Lower lobe of right lung (tissue), 2 donors: ENCODE data around the gene IPO4. TPM values are rescaled to one million over a fixed set of nuclear protein-coding genes. Genes with fewer than 3 reads are reported as not detected.

ENCODE experiments used
- ATAC-seq, 2 donors: fragments of 200-7000 bp; cut with Tn5 transposase; one replicate each; pipeline ENCODE4 v1.9.1; 2020 to 2022; ENCODE audit warnings: mild to moderate bottlenecking in 2 of 2, moderate library complexity in 2 of 2
- DNase-seq: peaks from one replicate; pipeline ENCODE4 v3.0.0-alpha.2; 2020
- H3K27ac ChIP-seq: fragments of 200-600 bp; one replicate; pipeline ENCODE4 v1.8.0; 2022
- H3K27me3 ChIP-seq: fragments of 200-600 bp; one replicate; pipeline ENCODE4 v1.8.0; 2022; ENCODE audit warnings: low read depth
- H3K36me3 ChIP-seq: fragments of 200-600 bp; one replicate; pipeline ENCODE4 v1.8.0; 2022; ENCODE audit warnings: mild to moderate bottlenecking
- H3K4me1 ChIP-seq: fragments of 200-600 bp; one replicate; pipeline ENCODE4 v1.8.0; 2022
- H3K4me3 ChIP-seq: fragments of 200-600 bp; one replicate; pipeline ENCODE4 v1.8.0; 2022; ENCODE audit warnings: mild to moderate bottlenecking
- H3K9me3 ChIP-seq: fragments of 200-600 bp; one replicate; pipeline ENCODE4 v1.8.0; 2022
- intact Hi-C: fragments of 100-400 bp; cut with DNase I; formaldehyde crosslinking; loops from one replicate; pipeline ENCODE4 v1.11.0; 2022
- total RNA-seq: library from RNA; stranded (reverse); fragmentation: NEBNext Ultra II Directional; extraction: Animal tissue kit (Norgen Biotek cat#: 25700); gene quantifications from one replicate; pipeline ENCODE4 v1.2.1, GENCODE V29; 2021
- TF ChIP-seq, protein P1 (sequence below): fragments of 200-600 bp; IDR thresholded peaks from one replicate; pipeline ENCODE4 v1.8.0; 2022; ENCODE audit warnings: antibody characterized with exemption, mild to moderate bottlenecking
- donor health status: DM: no; HTN: yes; CAD: no; lungs with severe emphysema.

Gene IPO4
- total RNA-seq, 1 donor from 2014 or later: 18.3 TPM

DNA sequence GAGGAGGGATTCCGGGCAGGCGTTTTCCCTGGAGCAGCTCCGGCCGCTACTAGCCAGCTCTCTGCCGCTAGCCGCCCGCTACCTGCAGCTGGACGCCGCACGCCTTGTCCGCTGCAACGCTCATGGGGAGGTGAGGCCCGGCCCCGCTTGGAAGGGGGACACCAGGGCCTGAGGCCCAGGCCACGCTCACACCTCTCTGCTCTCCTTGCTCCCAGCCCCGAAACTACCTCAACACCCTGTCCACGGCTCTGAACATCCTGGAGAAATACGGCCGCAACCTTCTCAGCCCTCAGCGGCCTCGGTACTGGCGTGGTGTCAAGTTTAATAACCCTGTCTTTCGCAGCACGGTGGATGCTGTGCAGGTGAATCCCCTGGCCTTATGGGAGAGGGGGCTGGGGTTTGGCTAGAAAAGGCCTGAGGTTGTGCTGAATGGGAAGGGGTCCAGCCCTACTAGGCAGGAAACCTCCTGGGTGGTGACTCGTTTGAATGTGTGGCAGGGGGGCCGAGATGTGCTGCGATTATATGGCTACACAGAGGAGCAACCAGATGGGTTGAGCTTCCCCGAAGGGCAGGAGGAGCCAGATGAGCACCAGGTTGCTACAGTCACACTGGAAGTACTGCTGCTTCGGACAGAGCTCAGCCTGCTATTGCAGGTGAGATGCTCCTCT lies 40.7 kb downstream of the IPO4 start:
- Histone ChIP-seq H3K9me3 (no peaks in the 10 kb centered on the region), H3K27ac (peak overlapping the region; percentile 90), H3K36me3 (peaks cover 67% of the 10 kb centered on the region), H3K4me3 (peak overlapping the region; percentile 97), H3K27me3 (no peaks in the 10 kb centered on the region), H3K4me1 (peaks cover 36% of the 10 kb centered on the region)
- ATAC-seq: peak in 1 of 2 donors; percentile 0
- intact Hi-C loops: no loop called here
- TF ChIP-seq, protein P1, sequence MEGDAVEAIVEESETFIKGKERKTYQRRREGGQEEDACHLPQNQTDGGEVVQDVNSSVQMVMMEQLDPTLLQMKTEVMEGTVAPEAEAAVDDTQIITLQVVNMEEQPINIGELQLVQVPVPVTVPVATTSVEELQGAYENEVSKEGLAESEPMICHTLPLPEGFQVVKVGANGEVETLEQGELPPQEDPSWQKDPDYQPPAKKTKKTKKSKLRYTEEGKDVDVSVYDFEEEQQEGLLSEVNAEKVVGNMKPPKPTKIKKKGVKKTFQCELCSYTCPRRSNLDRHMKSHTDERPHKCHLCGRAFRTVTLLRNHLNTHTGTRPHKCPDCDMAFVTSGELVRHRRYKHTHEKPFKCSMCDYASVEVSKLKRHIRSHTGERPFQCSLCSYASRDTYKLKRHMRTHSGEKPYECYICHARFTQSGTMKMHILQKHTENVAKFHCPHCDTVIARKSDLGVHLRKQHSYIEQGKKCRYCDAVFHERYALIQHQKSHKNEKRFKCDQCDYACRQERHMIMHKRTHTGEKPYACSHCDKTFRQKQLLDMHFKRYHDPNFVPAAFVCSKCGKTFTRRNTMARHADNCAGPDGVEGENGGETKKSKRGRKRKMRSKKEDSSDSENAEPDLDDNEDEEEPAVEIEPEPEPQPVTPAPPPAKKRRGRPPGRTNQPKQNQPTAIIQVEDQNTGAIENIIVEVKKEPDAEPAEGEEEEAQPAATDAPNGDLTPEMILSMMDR: no peak
- peak; percentile 65 for DNase-seq

DNA sequence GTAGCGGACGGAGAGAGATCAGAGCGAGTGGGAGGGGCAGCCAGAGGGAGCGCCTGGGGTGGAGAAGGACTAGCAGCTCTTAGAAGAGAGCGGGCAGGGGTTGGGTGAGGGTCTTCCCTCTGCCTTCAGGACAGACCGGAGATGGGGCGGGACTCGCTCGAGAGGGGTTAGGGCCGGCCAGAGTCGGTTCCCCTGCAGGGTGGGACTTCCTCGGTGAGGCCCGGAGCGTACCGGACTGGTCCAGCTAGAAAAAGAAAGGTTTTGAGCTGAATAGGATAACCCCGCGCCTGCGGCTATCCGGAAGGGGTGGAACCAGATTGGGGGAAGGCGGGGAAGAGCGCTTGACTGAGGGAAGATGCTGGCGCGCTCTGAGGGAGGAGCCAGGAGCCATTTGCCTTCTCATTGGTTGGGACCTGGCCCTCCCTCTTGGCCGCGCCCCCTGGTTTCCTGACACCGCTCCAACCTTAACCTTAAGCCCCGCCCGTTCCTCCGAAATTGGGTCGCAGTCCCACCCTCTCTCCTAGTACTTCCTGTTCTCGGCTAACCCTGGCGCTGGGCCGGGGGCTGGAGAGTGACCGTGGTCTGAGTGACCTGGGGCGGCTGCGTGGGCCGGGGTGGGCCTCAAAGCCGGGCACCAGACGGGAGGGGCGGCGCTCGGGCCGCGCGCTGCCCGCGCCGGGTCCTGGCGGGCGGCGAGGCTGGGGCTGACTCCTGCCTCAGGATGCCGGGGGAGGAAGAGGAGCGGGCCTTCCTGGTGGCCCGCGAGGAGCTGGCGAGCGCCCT lies 41.4 kb downstream of the IPO4 start, which contains the start of gene RNF31:
Gene RNF31, plus strand, starts transcription at position 521 of the 783 bp plus-strand sequence. Its CDS starts 201 bp downstream, at position 722.
- intact Hi-C loops: no loop called here
- H3K36me3 ChIP-seq: peaks cover 59% of the 10 kb centered on the region
- peak; percentile 99 for DNase-seq

DNA sequence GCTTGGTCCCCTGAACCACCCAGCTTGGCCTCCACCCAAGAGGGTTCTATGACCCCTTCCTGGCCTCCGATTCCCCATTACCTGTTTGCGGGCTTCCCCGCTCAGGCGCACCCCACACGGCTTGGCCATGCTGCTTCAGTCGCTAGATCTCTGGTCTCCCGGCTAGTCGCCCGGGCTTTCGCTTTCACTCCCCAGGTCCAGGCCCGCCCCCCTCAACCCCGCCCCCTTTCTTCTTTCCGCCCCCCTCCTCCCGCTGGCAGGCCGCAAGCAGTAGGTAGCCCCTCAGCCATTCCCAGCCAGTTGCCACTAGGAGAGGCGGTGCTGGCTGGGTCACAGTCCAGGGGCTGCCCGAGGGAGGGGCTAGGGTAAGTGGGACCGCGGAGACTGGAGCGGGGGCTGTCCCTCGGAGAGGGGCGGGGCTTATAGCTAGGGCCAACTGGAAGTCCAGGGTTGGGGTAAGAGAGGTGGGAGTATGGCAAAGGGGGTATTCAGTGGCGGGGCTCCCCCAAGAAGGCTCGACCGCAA lies 42.1 kb downstream of the IPO4 start, which contains the start of gene PSME2:
Gene PSME2, minus strand, starts transcription at position 158 of the 525 bp plus-strand sequence. Its CDS starts 29 bp downstream, at position 129.
- DNase-seq (peak; percentile 96), ATAC-seq (peak; percentile 91 to 92)
- Histone ChIP-seq H3K9me3 (no peaks in the 10 kb centered on the region), H3K27me3 (no peaks in the 10 kb centered on the region), H3K4me1 (peaks cover 44% of the 10 kb centered on the region), H3K4me3 (peak within 1 kb of the TSS; percentile 97), H3K27ac (peak within 1 kb of the TSS; percentile 90), H3K36me3 (peaks cover 53% of the 10 kb centered on the region)
- intact Hi-C loops: no loop called here
- TF ChIP-seq, protein P1: no peak

More for the DNA sequence above, 41.4 kb downstream of the IPO4 start, which contains the start of gene RNF31:
- Histone ChIP-seq H3K27ac (peak within 1 kb of the TSS; percentile 90), H3K27me3 (no peaks in the 10 kb centered on the region), H3K9me3 (no peaks in the 10 kb centered on the region), H3K4me1 (peaks cover 39% of the 10 kb centered on the region), H3K4me3 (peak within 1 kb of the TSS; percentile 97)
- ATAC-seq: peak; percentile 96 to 97
- TF ChIP-seq, protein P1: no peak

DNA sequence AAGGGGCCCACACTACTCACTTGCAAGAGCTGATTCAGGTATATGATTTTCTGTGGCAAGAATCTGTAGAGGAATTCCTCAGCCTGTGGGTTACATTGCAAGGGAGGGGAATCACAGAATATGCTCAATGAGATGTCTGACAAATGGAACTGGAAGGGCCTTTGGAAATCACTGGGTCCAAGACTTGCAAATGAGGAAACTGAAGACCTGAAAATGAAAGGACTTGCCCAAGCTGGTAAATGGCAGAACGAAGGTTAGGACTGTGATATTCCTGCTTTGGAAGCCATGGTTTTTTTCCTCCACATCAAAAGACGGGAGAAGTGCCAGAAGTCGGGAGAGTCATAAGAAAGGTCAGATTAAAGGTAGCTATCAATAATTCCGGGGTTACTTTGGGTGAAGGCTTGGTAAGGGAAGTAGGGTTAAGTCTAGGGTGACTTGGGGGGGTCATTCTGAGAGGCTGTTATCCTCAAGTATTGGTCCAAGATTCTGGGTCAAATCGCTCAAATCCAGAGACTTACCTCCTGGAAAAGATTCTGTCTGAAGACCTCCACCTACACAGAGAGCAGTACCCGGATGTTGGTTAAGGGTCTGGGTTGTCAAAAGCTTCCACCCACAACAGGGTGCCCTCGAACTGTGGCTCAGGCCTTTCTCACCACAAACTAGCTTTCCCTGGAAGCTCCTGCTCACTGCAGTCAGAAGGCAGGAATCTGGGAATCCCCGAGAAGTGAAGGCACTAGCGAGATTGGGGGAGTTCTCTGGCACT lies 42.7 kb downstream of the IPO4 start:
- Histone ChIP-seq H3K4me3 (peak overlapping the region; percentile 97), H3K27ac (peak overlapping the region; percentile 90), H3K27me3 (no peaks in the 10 kb centered on the region), H3K9me3 (no peaks in the 10 kb centered on the region), H3K4me1 (peaks cover 44% of the 10 kb centered on the region), H3K36me3 (peaks cover 46% of the 10 kb centered on the region)
- ATAC-seq (peak in 1 of 2 donors; percentile 0), DNase-seq (no peak)
- TF ChIP-seq, protein P1: no peak
- intact Hi-C loops: no loop called here

DNA sequence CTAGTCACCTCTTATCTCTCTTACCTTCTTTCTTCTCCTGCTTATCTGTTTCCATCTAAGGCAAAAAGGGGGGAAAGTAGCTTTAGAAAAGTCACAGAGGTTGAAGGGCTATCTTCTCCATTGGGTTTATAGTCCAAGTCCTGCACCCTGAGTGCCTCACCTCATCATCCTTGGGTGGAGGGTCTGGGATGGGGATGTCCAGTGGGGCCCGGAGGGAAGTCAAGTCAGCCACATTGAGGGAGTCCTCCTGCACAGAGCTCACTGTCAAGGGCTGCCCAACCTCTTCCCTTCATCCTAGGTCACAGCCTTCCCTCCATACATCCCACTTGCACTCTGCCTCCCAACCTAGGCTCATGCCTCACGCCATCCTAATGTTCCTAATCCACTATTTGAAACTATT lies 43.4 kb downstream of the IPO4 start:
- TF ChIP-seq, protein P1: no peak
- Histone ChIP-seq H3K9me3 (no peaks in the 10 kb centered on the region), H3K36me3 (peaks cover 40% of the 10 kb centered on the region), H3K4me3 (peak overlapping the region; percentile 97), H3K27ac (peak overlapping the region; percentile 90), H3K27me3 (no peaks in the 10 kb centered on the region), H3K4me1 (peaks cover 49% of the 10 kb centered on the region)
- intact Hi-C loops: no loop called here
- no peak for ATAC-seq
- DNase-seq: no peak
